ENCODE measurements around the gene SUMF1. TPM values are rescaled to one million over a fixed set of nuclear protein-coding genes. Genes with fewer than 3 reads are reported as not detected.

Gene SUMF1
- total RNA-seq, 1 experiment from 2014 or later: 26.6 TPM

GRCh38 chr3:4501437-4501836 lies 34.4 kb upstream of the SUMF1 start:
- Histone ChIP-seq H3K4me2 (ENCODE audit: low read length) (no peak overlapping the region), H4K20me1 (ENCODE audit: insufficient read depth) (no peaks in the 10 kb centered on the region), H3K27me3 (ENCODE audit: insufficient read depth, low read length) (no peaks in the 10 kb centered on the region), H3K9me3 (ENCODE audit: control insufficient read depth in 1 of 2, insufficient read depth in 1 of 2, low read depth in 1 of 2, low read length in 2 of 2) (no peaks in the 10 kb centered on the region), H3K27ac (ENCODE audit: low read depth, low read length) (no peak overlapping the region), H3K79me2 (ENCODE audit: insufficient read depth, low read length) (no peaks in the 10 kb centered on the region), H2AFZ (ENCODE audit: low read depth, low read length, poor library complexity, severe bottlenecking) (no peak overlapping the region), H3K4me1 (ENCODE audit: control insufficient read depth in 1 of 2, insufficient read depth in 2 of 2, low read length in 2 of 2) (no peaks in the 10 kb centered on the region), H3K9me2 (ENCODE audit: insufficient read depth) (no peaks in the 10 kb centered on the region), H3K4me3 (replicated peaks in 1 of 2; ENCODE audit: low read depth in 1 of 2, low read length in 2 of 2) (no peak overlapping the region), H3K36me3 (ENCODE audit: control insufficient read depth in 1 of 2, insufficient read depth in 2 of 2, low read length in 2 of 2) (no peaks in the 10 kb centered on the region), H3K9ac (ENCODE audit: low read length) (no peak overlapping the region)
- BruUV-seq (replicated peaks): no TSS peak
- ChIA-PET CTCF (no interaction called here), POLR2A (interaction anchor here (1.3 kb wide), 1 partner anchor 8 kb away, joined by 4 read pairs; the partner anchor contains the start of gene ITPR1), RAD21 (ENCODE audit: low non-redundant PET in 1 of 2, low total read pairs in 2 of 2, uncharacterized antibody in 2 of 2, unreplicated experiment in 2 of 2) (no interaction called here)
- ATAC-seq (no peak), DNase-seq (ENCODE audit: low read depth, low spot score) (no peak)
- TF ChIP-seq SRF (IDR thresholded peaks at IDR 0.05; ENCODE audit: low read depth) (no peak), ZNF274 (IDR thresholded peaks at IDR 0.05; ENCODE audit: low read depth, low read length) (no peak), CBX3 (IDR thresholded peaks at IDR 0.05; ENCODE audit: low read depth) (no peak), POLR2AphosphoS5 (IDR thresholded peaks at IDR 0.05; ENCODE audit: low read depth, low read length) (no peak)
- intact Hi-C loops (cut with micrococcal nuclease): no loop called here

GRCh38 chr3:4498446-4498845 lies 31.4 kb upstream of the SUMF1 start:
- DNase-seq (ENCODE audit: low read depth, low spot score): no peak
- H3K36me3 ChIP-seq (ENCODE audit: control insufficient read depth in 1 of 2, insufficient read depth in 2 of 2, low read length in 2 of 2): no peaks in the 10 kb centered on the region
- TF ChIP-seq ZFX (IDR thresholded peaks at IDR 0.05) (no peak), FOSL1 (IDR thresholded peaks at IDR 0.05; ENCODE audit: low read depth) (no peak), JUND (IDR thresholded peaks at IDR 0.05) (no peak), EZH2phosphoT487 (IDR thresholded peaks at IDR 0.05; ENCODE audit: borderline replicate concordance) (no peak)
- POLR2A ChIA-PET: no interaction called here
- no peak for ATAC-seq
- H2AFZ ChIP-seq (ENCODE audit: low read depth, low read length, poor library complexity, severe bottlenecking): no peak overlapping the region
- H3K9me2 ChIP-seq (ENCODE audit: insufficient read depth): no peaks in the 10 kb centered on the region
- peaks cover 0 to 5% of the 10 kb centered on the region in 2 experiments; a peak in 2 of 4 replicates for H3K4me1 ChIP-seq (ENCODE audit: control insufficient read depth in 1 of 2, insufficient read depth in 2 of 2, low read length in 2 of 2)
- H3K4me3 ChIP-seq (replicated peaks in 1 of 2; ENCODE audit: low read depth in 1 of 2, low read length in 2 of 2): no peak overlapping the region
- H3K27me3 ChIP-seq (ENCODE audit: insufficient read depth, low read length): 0 out of 2 replicates have a peak, but pooled peaks cover 6% of the 10 kb centered on the region
- BruUV-seq (replicated peaks): no TSS peak
- CTCF ChIA-PET: no interaction called here
- no peaks in the 10 kb centered on the region for H3K9me3 ChIP-seq (ENCODE audit: control insufficient read depth in 1 of 2, insufficient read depth in 1 of 2, low read depth in 1 of 2, low read length in 2 of 2)
- RAD21 ChIA-PET (ENCODE audit: low non-redundant PET in 1 of 2, low total read pairs in 2 of 2, uncharacterized antibody in 2 of 2, unreplicated experiment in 2 of 2): no interaction called here
- H4K20me1 ChIP-seq (ENCODE audit: insufficient read depth): no peaks in the 10 kb centered on the region
- no peaks in the 10 kb centered on the region for H3K79me2 ChIP-seq (ENCODE audit: insufficient read depth, low read length)
- intact Hi-C loops (cut with micrococcal nuclease): no loop called here
- no peak overlapping the region for H3K27ac ChIP-seq (ENCODE audit: low read depth, low read length)
- no peak overlapping the region for H3K4me2 ChIP-seq (ENCODE audit: low read length)
- no peak overlapping the region for H3K9ac ChIP-seq (ENCODE audit: low read length)
